Renal cortex interstitium (tissue), 11 donors: ENCODE measurements around the gene IRF1. TPM values are rescaled to one million over a fixed set of nuclear protein-coding genes. Genes with fewer than 3 reads are reported as not detected.

ENCODE experiments used
- DNase-seq, 11 donors: peaks; one replicate each; pipeline ENCODE4 v3.0.0-alpha.2; 2013; ENCODE audit warnings: low read depth in 9 of 11, low spot score in 4 of 11; ENCODE audit errors: extremely low read depth in 1 of 11
- polyA plus RNA-seq, 3 donors: library from polyadenylated mRNA; unstranded; fragments of 120-200 nt; gene quantifications; one replicate each; pipeline ENCODE4 v1.2.1, GENCODE V29; 2013; ENCODE audit not compliant: insufficient read length in 3 of 3

Gene IRF1
- polyA plus RNA-seq, 3 donors: 13.3 to 15.4 (median 15.3) TPM

DNA sequence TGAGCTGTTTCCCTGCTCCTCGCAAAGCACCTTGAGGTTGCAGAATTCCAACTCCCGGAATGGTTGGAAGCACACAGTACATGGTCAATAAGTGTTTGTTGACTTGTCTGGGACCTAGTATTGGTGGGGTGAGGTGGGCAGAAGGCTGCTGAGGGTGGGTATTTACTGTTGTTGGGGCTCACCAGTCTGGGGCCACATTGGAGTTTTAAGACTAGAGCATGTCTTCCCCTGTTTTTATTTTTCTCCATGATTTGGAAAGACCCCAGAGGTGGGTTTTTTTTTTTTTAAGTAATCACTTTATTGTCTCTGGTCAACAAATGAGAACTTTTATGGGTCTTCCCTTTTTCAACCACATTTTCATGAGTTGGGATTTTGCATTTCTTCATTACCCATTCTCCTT, 55.1 kb downstream of the IRF1 start:
- no peak for DNase-seq

DNA sequence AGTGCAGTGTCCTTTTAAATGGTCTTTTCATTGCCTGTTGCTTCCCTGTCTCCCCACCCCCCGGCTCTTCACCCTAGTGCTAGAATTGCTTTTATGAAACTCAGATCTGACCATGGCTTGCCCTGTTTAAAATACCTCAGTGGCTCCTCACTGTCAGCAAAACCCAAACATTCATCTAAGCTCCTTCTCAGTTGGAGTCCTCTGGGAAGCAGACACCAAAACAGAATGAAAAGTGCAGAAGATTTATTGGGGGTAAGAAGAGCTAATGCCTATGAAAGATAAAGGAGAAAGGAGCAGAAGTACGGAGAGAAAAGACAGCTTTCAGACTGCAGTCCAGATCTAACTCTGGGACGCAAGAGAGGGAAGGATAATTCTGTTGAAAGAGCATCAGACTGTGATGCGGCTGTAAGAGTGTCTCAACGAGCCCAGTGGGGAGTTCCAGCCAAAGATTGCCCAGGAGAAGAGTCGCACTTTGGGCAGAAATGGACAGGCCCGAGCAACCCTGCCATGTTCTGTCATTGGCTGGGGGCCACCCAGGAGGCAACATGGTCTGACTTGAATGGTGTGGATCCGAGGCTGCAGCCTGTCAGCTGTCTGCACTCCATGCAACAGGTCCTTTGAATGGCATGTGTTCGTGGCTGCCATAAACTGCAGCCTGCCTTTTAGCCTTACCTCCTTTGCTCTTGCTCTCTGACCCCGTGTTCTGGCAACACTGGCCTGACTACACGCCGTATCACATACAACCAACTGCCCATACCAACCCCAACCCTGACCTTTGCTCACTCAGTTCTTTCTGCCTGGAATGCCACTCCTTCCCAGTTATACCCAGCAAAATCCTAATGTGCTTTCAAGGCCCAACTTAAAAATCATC, 55.9 kb downstream of the IRF1 start:
- no peak for DNase-seq

DNA sequence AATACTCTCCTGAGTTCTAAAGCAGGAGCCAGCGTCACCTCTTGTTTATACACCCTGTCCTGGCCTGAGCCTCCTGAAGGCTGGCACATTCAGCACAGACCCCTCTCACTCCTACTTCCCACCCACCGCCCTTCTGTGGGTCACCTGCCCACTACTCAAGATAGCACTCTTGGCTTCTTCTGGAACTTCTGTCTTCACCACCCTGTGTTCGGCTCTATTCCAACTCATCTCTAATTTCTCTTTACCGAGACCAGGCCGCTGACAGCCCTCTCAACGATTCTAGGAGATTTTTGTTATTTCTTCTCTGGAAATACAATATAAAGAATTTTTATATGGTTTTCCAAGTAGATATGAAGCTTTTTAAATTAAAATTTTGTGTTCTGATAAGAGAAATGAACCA, 57.4 kb downstream of the IRF1 start:
- no peak for DNase-seq

DNA sequence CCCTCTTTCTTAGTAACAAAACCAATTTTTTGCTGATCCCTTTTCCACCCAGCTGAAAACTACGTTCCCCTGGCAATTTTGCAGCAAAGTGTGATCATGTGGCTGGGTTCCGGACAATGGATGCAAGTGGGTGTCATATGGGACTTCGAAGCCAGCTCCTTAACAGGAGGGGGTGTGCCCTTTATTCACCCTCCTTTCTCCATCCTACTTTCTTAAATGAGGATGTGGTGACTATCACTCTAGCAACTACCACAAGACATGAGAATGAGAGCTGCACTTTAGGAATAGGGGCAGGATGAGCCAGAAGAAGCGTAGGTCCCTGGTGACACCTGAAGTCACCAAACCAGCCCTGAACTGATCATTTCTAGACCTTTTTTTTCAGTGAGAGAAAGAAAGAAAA, 58.9 kb downstream of the IRF1 start:
- no peak for DNase-seq

Other genes starting within 250 kb of the IRF1 start
- gene PDLIM4, start 233.1 kb downstream of the IRF1 start, polyA plus RNA-seq: 10 to 100 TPM; 13.8 to 21.2 (median 17.4) TPM
- gene SLC22A4, start 196.4 kb downstream of the IRF1 start, polyA plus RNA-seq: 1 to 10 TPM; 5.6 to 7.4 (median 6.2) TPM
- 10 to 100 TPM; 45.1 to 50.9 (median 49.4) TPM for gene SLC22A5, start 121.1 kb downstream of the IRF1 start, polyA plus RNA-seq
- gene IL5, start 52.7 kb upstream of the IRF1 start, polyA plus RNA-seq: not detected
- gene RAD50, start 66.2 kb upstream of the IRF1 start, polyA plus RNA-seq: 10 to 100 TPM; 36.6 to 49.9 (median 48.8) TPM
- gene IL13, start 167.4 kb upstream of the IRF1 start, polyA plus RNA-seq: not detected
- gene IL4, start 183.2 kb upstream of the IRF1 start, polyA plus RNA-seq: under 1 TPM in 1 of 3 donors, not detected in 2; 0.38 TPM
- 10 to 100 TPM; 20.8 to 24.6 (median 21.3) TPM for gene KIF3A, start 246.8 kb upstream of the IRF1 start, polyA plus RNA-seq